GM18870 (cell line): ENCODE results near the gene PLBD2.

Experiments used
- ATAC-seq: cut with Tn5 transposase; IDR thresholded peaks from one replicate; pipeline ENCODE4 v1.9.1; 2021; ENCODE audit warnings: moderate library complexity; ENCODE audit not compliant: unreplicated experiment

The PLBD2 gene

DNA sequence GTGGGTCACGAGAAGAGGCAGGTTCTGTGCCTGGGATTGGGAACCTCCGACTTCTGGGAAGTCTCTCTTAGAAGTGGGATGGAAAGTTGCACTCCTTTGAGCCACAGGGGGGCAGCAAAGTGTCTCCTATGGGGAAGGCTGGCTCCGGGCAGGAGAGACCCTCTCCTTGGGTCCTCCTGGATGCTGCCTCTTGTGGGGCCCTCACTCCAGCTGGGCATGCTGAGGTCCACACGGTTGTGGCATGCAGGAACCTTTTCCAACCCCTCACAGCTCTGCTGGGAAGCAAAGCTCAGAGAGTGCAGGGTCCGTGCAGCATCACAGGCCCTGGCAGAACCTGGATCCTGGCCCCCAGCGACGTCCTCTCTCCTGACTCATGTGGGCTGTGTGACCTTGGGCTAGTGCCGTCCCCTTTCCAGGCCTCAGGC is 81.2 kb downstream of the PLBD2 start:
- no peak for ATAC-seq

DNA sequence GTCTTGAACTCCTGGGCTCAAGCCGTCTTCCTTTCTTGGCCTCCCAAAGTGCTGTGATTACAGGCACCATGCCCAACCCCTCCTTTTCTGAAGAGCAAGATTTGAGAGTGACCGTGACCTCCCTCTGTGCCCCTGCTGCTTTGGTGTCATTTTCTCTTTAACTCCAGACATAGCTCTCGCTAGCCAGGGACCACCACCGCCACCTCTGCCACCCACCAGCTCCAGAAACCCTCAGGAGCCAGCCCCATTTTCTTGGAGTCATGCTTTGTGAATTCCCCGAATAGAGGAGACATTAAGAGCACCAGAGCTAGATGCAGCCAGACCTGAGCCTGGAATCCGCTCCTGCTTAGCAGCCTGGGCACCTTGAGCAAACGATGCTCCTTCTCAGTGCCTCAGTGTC is 81.9 kb downstream of the PLBD2 start:
- no peak for ATAC-seq
